GM18909 (cell line): ENCODE measurements around the gene IKBKG.
"Not testable (repeated sequence)": the region's sequence is repeated elsewhere in the genome, so short reads cannot be mapped to it uniquely, and the experiment has no call there.

Experiments
- ATAC-seq: cut with Tn5 transposase; IDR thresholded peaks from one replicate; pipeline ENCODE4 v1.9.1; 2021; ENCODE audit warnings: mild to moderate bottlenecking; ENCODE audit not compliant: unreplicated experiment, poor library complexity

Gene IKBKG

GRCh38 chrX:154602226-154602625, 54.8 kb downstream of the IKBKG start:
- no peak for ATAC-seq

- no peak for ATAC-seq
These were observed 55.5 kb downstream of the IKBKG start for GRCh38 chrX:154602766-154603437.

- ATAC-seq = no peak
These were observed 56.3 kb downstream of the IKBKG start for GRCh38 chrX:154603438-154604430.

- ATAC-seq = no peak
These were observed 58.1 kb downstream of the IKBKG start for GRCh38 chrX:154605566-154605965.

GRCh38 chrX:154607370-154607769, 60.0 kb downstream of the IKBKG start:
- ATAC-seq = no peak

- not testable (repeated sequence) for ATAC-seq
These were observed 60.6 kb downstream of the IKBKG start for GRCh38 chrX:154607976-154608375.

GRCh38 chrX:154608823-154609222, 61.4 kb downstream of the IKBKG start:
- not testable (repeated sequence) for ATAC-seq

GRCh38 chrX:154611146-154611545, 63.7 kb downstream of the IKBKG start:
- ATAC-seq = not testable (repeated sequence)

- not testable (repeated sequence) for ATAC-seq
These were observed 66.2 kb downstream of the IKBKG start for GRCh38 chrX:154613586-154613985.
